Activated CD4-positive, alpha-beta T cell treated with anti-CD3 and anti-CD28 coated beads, Interleukin-2, amount 50 U/mL, for 16 hours (primary cell): ENCODE measurements around the gene TMEM125.

Experiments
- DNase-seq: peaks from one replicate; pipeline ENCODE4 v3.0.0-alpha.2; 2020

The TMEM125 gene

DNA sequence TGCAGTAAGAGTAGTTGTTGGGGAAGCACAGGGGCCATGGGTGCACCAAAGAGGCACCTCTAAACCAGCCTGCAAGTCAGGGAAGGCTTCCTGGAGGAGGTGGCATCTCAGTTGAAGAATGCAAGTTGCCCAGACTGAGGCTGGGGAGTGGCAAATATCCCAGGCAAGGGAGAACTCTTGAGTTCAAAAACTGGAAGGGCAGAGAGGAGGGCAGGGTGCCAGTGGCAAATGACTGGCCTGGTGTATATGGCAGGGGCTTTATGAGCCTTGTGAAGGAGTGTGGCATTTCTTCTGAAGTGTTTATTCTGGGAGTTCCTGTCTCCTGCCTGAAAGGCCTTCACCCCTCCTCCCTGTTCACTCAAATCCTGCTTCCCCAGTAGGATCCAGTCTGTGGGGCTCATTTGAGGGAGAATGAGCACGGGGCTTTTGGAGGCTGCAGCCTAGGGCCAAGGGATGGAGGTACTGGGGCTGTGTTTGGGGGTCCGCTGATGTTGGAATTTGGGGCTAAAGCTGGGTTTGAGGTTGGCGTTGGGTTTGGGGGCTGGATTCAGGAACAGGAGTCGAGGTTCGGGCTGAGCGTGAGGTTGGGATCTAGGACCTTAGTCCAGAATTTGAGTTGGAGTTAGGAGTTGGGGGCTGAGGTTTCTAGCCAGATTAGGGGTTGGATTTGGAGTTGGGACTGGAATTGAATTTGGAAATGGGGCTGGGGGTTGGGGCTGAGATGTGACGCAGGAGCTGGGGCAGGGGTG, at the start of gene TMEM125:
TSS of gene TMEM125 (plus strand) at position 357 of the 749 bp plus-strand sequence. CDS start 2,740 bp downstream, outside the sequence.
- DNase-seq, result no peak

GRCh38 chr1:43220905-43221778, 48.6 kb upstream of the TMEM125 start:
- no peak for DNase-seq

DNA sequence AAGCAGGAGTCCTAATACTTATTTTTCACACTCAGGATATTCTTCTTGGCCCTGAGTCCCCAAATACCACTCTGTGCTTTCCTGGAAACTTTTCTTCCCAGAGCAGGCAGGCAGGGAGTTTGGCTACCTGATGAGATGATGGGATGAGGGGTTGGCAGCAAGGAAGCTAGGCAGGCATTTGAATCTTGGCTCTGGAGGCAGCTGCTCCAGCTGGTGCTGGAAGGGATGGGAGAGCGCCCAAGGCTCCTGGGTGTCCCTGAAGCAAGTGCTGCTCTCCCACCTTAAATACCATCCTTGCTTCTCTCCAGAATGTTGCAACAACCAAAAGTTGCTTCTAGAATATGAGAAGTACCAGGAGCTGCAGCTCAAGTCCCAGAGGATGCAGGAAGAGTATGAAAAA, 48.0 kb upstream of the TMEM125 start:
- no peak for DNase-seq

GRCh38 chr1:43222879-43223278, 46.9 kb upstream of the TMEM125 start:
- DNase-seq, result no peak

GRCh38 chr1:43225168-43225567, 44.6 kb upstream of the TMEM125 start:
- DNase-seq, result no peak

- DNase-seq, result peak; percentile 81
These were observed 42.5 kb upstream of the TMEM125 start for GRCh38 chr1:43227143-43227764.

DNA sequence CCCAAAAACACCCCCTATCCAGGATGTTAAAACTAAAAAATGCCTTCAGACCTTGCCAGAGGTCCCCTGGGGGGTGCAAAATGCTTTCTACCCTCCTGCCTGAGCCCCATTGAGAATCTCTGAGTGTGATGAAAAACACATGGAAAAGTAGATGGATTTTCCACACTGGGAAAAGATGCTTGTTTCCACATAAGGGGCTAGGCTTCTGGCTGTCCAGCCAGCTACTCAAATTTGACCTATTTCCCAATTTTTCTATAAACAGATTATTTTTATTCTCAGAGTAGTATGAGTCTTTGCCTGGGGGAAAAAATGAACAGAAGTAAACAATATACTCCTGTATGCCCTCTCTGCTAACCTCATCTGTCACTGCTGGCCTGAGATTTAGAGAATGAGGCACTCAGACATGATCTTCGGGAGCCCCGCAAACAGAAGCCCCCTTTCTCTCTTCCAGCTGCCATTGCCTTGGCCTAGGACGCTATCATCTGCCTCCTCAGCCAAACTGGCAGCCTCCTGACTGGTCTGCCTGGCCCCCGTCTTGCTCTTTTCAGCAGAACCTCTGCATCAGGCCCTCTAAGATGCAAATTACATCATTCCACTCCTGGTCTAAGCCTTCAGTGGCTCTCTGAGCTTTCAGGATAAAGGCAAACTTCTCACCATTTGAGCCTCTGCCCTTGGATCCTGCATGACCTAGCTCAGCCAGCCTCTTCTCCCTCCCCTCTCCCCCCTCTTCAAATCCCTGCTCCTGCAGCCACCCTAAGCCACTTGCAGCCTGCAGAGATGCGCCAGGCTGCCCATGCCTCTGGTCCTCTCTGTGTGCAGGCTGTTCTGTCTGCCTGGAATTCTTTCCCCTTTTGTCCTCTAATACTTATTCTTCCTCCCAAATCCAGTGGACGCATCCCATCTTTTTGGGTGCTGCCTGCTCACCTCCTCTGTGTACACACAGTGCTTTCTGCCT, 39.7 kb upstream of the TMEM125 start:
- DNase-seq, result no peak

- no peak for DNase-seq
These were observed 37.7 kb upstream of the TMEM125 start for GRCh38 chr1:43232074-43232473.

DNA sequence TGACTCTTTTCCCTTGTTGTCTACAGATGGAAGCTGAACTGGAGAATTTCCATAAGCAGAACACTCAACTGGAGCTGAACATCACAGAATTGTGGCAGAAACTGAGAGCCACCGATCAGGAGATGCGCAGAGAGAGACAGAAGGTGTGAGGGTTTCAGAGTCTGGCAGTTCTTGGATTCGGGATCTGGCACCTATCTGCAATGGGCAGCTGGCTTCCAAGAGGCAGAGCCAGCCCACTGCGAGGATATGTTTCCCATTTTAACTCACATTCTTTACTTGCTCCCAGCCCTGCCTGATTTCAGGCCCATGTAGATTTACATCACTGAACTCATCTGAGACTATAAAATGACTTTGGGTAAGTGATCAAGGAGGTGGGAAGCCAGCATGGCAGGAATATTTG, 37.3 kb upstream of the TMEM125 start:
- no peak for DNase-seq

DNA sequence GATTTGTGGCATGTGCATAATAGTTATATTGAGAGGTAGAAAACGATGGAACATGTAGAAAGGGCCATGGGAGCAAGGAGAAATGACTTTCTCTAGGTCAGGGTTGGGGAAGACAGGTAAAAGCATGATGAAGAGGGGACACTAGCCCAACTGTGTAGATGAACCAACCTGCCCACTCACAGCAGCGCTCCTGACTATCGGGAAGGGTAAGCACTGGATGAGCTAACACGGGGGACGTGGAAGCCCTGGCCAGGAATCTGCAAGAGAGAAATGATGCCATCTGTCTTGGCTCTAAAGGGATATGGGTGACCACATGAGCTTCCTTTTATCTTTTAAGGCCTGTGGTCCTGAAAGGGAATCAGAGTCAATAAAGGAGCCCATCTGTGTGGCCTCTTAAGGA, 36.2 kb upstream of the TMEM125 start:
- no peak for DNase-seq

GRCh38 chr1:43234267-43234666, 35.5 kb upstream of the TMEM125 start:
- DNase-seq, result no peak

DNA sequence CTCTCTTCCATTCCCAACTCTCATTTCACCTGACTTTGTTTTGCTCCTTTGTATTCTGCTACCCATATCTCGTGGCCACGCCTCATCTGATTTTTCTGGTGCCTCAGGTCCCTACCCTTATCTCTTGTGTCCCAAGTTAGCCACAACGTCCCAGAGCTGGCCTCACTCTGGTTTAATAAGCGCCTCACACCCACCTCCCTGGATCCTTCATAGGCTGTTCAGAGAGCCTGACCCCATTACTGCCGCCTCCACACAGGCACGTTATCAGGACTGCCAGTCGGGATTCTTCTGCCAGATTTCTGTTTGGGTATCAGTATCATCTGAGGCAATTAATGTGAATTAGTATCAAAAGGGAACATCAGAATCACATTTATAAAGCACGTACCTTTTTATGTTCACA, 34.7 kb upstream of the TMEM125 start:
- no peak for DNase-seq

GRCh38 chr1:43235451-43236121, 34.2 kb upstream of the TMEM125 start:
- DNase-seq, result no peak

GRCh38 chr1:43237121-43237520, 32.7 kb upstream of the TMEM125 start:
- DNase-seq, result no peak

DNA sequence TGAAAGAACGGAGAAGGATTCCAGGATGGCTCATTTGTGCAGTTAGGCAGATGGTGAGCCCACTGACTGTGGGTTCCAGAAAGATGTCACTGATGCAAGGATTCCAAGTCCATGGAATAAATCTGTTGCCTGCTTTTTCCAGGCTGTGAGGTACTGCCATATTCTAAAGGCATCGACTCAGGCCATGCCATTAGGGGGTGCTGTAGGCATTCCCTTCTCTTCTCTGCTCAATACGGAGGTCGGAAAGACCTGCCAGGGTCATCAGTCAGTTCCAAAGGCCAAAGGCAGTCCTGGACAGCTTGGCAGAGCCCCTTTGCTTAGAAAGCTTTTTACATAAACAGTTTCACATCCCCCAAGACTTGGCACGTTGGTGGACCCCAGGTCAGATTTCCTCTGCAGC, 31.7 kb upstream of the TMEM125 start:
- peak; percentile 17 for DNase-seq

DNA sequence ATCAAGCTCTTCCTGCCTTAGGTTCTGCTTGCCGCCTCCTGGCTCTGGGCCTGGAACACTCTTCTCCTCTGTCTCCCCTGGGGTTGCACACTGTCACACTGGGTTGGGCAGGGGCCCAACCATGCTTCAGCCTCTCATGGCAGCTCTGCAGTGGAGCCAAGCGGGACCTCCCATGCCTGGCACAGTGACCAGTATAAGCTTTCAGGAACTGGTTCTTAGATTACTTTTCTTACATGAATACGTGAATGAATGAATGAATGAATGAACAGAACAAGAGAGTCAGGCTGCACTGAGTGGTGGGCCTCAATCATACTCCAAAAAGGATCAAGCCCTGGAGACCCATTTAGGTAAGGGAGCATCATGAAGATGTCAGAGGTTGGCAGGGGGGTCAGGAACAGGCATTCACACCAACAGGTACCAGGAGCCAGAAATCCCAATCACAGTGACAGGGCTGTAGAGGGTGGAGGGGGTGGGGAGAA, 30.8 kb upstream of the TMEM125 start:
- DNase-seq, result no peak

DNA sequence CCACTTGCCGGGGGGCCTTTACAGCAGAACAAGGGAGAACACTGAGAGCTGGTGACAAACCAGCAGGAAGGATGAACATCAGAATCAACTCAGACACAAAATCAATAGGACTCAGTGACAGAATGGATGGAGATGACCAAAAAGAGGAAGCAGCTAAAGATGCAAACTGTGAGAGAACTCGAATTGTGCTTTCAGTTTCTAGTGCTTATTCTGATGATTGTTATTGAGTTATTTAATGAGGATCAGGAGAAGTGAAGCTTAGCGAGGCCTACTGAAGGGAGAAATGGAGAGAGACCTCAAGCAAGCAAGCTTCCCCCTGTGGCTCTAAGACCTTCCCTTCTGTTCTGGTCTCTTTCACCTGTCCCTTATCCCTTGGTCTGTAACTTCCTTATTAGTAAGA, 30.3 kb upstream of the TMEM125 start:
- no peak for DNase-seq

- DNase-seq, result no peak
These were observed 28.4 kb upstream of the TMEM125 start for GRCh38 chr1:43241413-43241836.

DNA sequence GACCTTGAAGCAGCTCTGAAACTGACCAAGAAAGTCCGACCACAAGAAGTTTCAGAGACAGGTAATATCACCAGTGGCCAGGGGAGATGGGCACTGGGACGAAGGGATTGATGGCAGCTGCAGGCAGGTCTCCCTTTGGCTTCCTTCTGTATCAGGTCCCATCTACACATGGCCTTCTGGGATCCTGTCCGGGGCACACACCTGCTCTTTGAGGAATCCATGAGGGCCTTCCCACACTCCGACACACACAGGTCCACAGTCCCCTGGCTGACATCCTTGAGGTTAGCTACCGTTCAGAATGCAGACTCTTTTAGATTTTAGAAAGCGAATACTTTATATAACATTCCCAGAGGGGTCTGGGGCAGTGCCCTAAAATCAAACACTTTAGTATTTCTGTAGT, 26.5 kb upstream of the TMEM125 start:
- no peak for DNase-seq

DNA sequence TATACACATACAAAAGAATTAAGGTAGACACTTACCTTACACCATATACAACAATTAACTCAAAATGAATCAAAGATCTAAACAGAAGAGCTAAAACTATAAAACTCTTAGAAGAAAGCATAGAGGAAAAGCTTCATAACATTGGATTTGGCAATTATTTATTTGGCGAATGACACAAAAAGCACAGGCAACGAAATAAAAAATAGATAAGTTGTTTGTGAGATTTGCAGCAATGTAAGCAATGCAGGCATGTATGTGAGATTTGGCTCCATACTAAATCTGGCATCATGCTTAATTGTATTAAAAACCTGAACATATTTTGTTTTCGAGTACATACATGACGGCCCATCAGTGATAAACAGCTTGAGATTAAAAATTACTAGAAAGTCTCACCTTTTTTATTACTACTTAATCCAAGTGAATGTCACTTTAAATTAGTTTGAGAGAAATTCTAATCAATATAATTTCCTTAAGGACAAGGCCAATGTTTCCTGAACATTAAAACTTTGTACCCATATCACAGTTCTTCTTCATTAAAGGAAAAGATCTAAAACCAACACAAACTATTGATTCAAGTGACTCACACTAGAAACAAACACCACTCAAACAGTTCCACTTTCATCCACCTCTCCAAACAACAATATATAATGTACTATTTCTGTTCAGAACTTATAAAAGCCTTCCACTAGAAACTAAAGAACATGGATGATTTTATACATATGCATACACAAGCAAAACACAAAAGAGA, 23.1 kb upstream of the TMEM125 start:
- no peak for DNase-seq
